IPS DF 6.9 (cell line): ENCODE results near the gene CALM3.

Source experiments
- DNase-seq: peaks from one replicate; pipeline ENCODE4 v3.0.0-alpha.2; 2013; ENCODE audit warnings: low read depth, low spot score
- H3K27ac ChIP-seq: one replicate; pipeline ENCODE4 v1.5.1; 2013; ENCODE audit warnings: low read length, control low read depth
- H3K27me3 ChIP-seq: 2 replicates; pipeline ENCODE4 v1.6.1; 2013; ENCODE audit warnings: mild to moderate bottlenecking, low read length; ENCODE audit not compliant: control insufficient read depth, insufficient read depth
- H3K36me3 ChIP-seq: 2 replicates; pipeline ENCODE4 v1.6.1; 2013; ENCODE audit warnings: low read length; ENCODE audit not compliant: control insufficient read depth, insufficient read depth
- H3K4me1 ChIP-seq: 2 replicates; pipeline ENCODE4 v1.6.1; 2013; ENCODE audit warnings: low read length; ENCODE audit not compliant: control insufficient read depth, insufficient read depth
- H3K4me3 ChIP-seq: 2 replicates; pipeline ENCODE4 v1.5.1; 2013; ENCODE audit warnings: mild to moderate bottlenecking, low read length
- H3K9me3 ChIP-seq: 2 replicates; pipeline ENCODE4 v1.6.1; 2013; ENCODE audit warnings: low read length, inconsistent platforms; ENCODE audit not compliant: control insufficient read depth, insufficient read depth
- WGBS: extraction: QIAGEN DNeasy Blood & Tissue Kit; methylation state at CpG from one replicate; pipeline ENCODE4 v1.1.7; 2013; ENCODE audit warnings: mixed read lengths, missing lambda C conversion rate; ENCODE audit not compliant: insufficient read length, insufficient coverage; 5-methylcytosine and 5-hydroxymethylcytosine counted together

The CALM3 gene

DNA sequence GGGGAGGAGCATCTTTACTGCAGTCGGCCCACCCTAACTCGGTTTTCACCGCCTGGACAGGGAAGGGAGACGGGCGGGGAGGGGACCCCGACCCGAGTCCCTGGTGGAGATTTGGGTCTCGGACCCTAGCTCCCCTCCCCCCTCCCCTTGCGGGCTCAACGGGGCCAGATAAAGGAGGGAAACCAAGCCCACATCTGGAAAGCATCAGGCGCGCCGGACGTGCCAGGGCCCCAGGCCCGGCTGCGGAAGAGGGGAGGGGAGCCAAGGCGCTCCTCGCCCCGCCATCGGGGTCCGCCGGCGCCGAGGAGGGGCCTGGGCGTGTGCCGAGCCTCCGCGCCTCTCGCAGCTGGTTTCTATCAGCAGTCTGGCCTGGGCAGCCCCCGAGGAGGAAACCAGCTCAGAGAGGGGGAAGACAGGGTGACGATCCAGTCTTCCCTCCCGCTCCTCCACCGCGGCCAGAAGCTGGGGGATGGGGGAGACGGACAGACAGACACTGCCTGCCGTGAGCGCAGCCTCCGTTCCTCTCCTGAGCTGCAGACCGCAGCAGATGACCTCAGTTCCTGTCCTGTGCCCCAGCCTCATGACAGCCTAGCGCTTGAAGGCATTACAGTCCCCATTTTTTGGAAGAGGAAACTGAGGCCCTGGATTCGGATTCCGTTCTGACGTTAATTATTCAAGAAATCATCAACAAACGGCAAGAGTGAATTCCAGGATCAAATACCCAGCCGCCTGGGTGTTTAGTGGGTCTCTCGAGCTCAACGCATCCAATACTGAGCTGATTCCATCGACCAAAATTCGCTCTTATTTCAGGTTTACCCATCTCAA, 38.4 kb downstream of the CALM3 start:
- Histone ChIP-seq H3K9me3 (no peaks in the 10 kb centered on the region), H3K27ac (no peak overlapping the region), H3K27me3 (peaks cover 19% of the 10 kb centered on the region; the same call in 1 of the 2 replicates), H3K4me1 (0 out of 2 replicates have a peak, but pooled peaks cover 2% of the 10 kb centered on the region), H3K36me3 (no peaks in the 10 kb centered on the region), H3K4me3 (peak overlapping the region; percentile 56; the same call in 1 of the 2 replicates)
- WGBS, result no CpG with 5 or more reads among the region's 49 CpGs
- DNase-seq, result no peak

DNA sequence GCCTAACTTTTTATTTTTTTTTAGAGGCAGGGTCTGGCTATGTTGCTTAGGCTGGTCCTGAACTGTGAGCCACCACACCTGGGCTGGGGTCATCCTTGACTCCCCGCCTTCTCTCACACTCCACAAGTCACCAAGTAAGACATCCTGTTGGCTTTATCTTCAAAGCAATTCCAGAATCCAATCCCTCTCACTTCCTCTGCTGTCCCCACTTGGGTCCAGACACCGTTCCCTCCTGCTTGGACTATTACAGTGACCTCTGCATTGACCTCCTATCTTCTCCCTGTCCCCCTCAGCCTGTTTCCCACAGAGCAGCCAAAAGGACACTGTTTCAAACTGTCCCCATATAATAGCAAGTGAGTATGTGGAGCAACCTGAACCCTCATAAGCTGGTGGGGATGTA, 39.5 kb downstream of the CALM3 start:
- H3K9me3 ChIP-seq, result no peaks in the 10 kb centered on the region
- no CpG with 5 or more reads among the region's 2 CpGs for WGBS
- DNase-seq, result no peak
- H3K36me3 ChIP-seq, result no peaks in the 10 kb centered on the region
- no peak overlapping the region for H3K27ac ChIP-seq
- H3K4me1 ChIP-seq, result 0 out of 2 replicates have a peak, but pooled peaks cover 2% of the 10 kb centered on the region
- no peak overlapping the region for H3K4me3 ChIP-seq
- H3K27me3 ChIP-seq, result peaks cover 14% of the 10 kb centered on the region; the same call in 1 of the 2 replicates

- Histone ChIP-seq H3K4me1 (0 out of 2 replicates have a peak, but pooled peaks cover 1% of the 10 kb centered on the region), H3K27me3 (peaks cover 23% of the 10 kb centered on the region), H3K27ac (no peak overlapping the region), H3K36me3 (no peaks in the 10 kb centered on the region; the same call in 1 of the 2 replicates), H3K4me3 (no peak overlapping the region), H3K9me3 (no peaks in the 10 kb centered on the region)
- no peak for DNase-seq
- whole genome bisulfite sequencing, result no CpG with 5 or more reads among the region's 3 CpGs
These were observed 43.6 kb downstream of the CALM3 start for GRCh38 chr19:46644720-46645119.

GRCh38 chr19:46646402-46646801, 45.3 kb downstream of the CALM3 start:
- no peak overlapping the region for H3K4me3 ChIP-seq
- no peaks in the 10 kb centered on the region for H3K9me3 ChIP-seq
- peaks cover 27% of the 10 kb centered on the region for H3K27me3 ChIP-seq
- no CpG with 5 or more reads among the region's 3 CpGs for WGBS
- H3K36me3 ChIP-seq, result no peaks in the 10 kb centered on the region; the same call in 1 of the 2 replicates
- H3K27ac ChIP-seq, result no peak overlapping the region
- no peak for DNase-seq
- 0 out of 2 replicates have a peak, but pooled peaks cover 1% of the 10 kb centered on the region for H3K4me1 ChIP-seq

DNA sequence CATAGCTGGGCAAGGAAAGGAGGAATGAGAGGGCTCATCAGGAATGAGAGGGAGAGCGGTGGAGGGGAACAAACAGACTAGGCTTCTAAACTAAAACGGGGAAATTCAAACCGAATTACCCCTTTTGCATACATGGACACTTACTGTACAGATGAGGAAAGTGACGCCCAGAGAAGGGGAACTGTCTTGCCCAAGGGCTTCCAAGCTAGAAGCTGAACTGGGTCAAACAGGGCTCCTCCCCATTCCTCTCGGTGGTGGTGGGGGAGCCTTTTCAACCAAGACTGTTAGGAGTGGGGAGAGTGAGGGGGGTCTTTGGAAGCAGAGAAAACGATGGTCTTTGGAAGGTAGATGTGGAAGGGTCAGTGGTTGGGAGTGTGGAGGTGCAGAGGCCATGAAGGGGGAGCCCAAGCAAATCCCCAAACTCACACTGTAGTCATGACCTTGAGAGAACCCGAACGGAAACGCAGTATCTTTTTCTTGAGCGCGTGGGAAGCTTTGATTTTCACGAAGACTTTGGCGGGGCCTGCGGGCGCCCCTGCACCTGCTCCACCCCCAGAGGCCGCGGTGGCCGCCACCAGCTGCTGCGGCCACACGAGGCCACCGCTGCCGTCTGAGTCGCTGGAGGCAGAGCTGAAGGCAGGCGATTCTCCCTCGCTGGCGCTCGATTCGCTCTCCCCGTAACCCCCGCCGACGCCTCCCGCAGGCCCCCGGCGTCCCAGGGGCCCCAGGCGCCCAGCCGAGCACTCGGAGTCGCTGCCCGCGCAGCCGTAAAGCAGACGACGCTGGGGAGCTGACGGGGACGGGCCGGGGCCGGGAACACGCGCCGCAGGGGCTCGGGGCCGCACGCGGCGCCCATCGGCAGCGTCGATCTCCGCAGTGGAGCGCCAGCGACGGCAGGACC, 47.2 kb downstream of the CALM3 start:
- Histone ChIP-seq H3K4me1 (0 out of 2 replicates have a peak, but pooled peaks cover 1% of the 10 kb centered on the region), H3K9me3 (no peaks in the 10 kb centered on the region), H3K27ac (no peak overlapping the region), H3K36me3 (no peaks in the 10 kb centered on the region; the same call in 1 of the 2 replicates), H3K27me3 (peaks cover 27% of the 10 kb centered on the region), H3K4me3 (peak overlapping the region; percentile 36)
- DNase-seq, result no peak
- WGBS, result no CpG with 5 or more reads among the region's 63 CpGs

GRCh38 chr19:46648961-46649960, 48.1 kb downstream of the CALM3 start:
- H3K27me3 ChIP-seq, result peaks cover 27% of the 10 kb centered on the region
- no peaks in the 10 kb centered on the region for H3K9me3 ChIP-seq
- no peak for DNase-seq
- 0 out of 2 replicates have a peak, but pooled peaks cover 1% of the 10 kb centered on the region for H3K4me1 ChIP-seq
- H3K36me3 ChIP-seq, result no peaks in the 10 kb centered on the region; the same call in 1 of the 2 replicates
- H3K4me3 ChIP-seq, result peak overlapping the region; percentile 36
- WGBS, result no CpG with 5 or more reads among the region's 144 CpGs
- H3K27ac ChIP-seq, result no peak overlapping the region

- Histone ChIP-seq H3K27ac (no peak overlapping the region), H3K4me3 (no peak overlapping the region), H3K9me3 (no peaks in the 10 kb centered on the region), H3K36me3 (no peaks in the 10 kb centered on the region; the same call in 1 of the 2 replicates), H3K4me1 (0 out of 2 replicates have a peak, but pooled peaks cover 1% of the 10 kb centered on the region), H3K27me3 (peaks cover 27% of the 10 kb centered on the region)
- DNase-seq, result no peak
- no CpG with 5 or more reads among the region's 7 CpGs for WGBS
These were observed 49.3 kb downstream of the CALM3 start for GRCh38 chr19:46650445-46650844.

DNA sequence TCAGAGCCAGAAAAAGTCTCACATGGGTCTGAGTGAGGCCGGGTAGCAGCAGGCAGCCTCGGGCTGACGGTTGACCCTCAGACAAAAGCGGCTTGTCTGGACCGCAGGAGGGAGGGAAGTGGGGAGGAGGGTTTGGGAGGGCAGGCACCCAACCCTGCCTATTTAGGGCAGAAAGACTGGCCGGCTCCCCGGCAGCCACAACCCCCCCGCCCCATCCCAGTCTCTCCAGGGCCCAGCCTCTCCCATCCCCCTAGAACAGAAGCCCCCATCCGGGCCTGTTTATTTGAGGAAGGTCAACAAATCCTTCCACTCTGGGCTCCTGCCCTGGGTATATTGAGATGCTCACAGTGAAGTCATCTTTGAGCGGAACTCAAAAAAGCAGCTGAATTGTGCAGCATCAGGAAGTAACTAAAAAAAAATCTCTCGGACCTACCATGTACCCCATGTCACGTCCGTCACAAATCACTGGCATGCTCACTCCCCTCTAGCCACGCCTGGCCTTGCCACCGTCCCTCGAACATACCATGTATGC, 53.6 kb downstream of the CALM3 start:
- Histone ChIP-seq H3K27ac (no peak overlapping the region), H3K9me3 (no peaks in the 10 kb centered on the region), H3K4me1 (no peaks in the 10 kb centered on the region), H3K27me3 (peaks cover 5% of the 10 kb centered on the region; the same call in 1 of the 2 replicates), H3K36me3 (no peaks in the 10 kb centered on the region), H3K4me3 (no peak overlapping the region)
- no peak for DNase-seq
- WGBS, result no CpG with 5 or more reads among the region's 16 CpGs

DNA sequence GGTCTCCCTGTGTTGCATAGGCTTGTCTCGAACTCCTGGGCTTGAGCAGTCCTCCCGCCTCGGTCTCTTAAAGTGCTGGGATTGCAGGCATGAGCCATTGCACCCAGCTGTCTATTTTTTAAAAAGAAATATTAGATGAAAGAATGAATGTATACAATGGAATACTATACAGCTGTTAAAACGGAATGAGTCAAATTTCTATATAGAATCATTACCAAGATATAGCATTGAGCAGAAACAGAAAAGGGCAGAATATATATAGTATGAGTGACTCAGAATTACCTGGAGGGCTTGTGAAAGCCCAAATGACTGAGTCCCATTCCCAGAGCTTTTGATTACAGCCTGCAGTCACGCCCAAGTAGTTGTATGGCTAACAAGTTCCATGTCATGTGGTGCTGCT, 55.4 kb downstream of the CALM3 start:
- WGBS, result 100% methylated on average over 1 of the region's 5 CpGs

More for the DNA sequence above, 55.4 kb downstream of the CALM3 start:
- Histone ChIP-seq H3K4me3 (no peak overlapping the region), H3K27me3 (no peaks in the 10 kb centered on the region; the same call in 1 of the 2 replicates), H3K9me3 (no peaks in the 10 kb centered on the region), H3K36me3 (no peaks in the 10 kb centered on the region), H3K27ac (no peak overlapping the region), H3K4me1 (no peaks in the 10 kb centered on the region; the same call in 1 of the 2 replicates)
- no peak for DNase-seq
